Transverse colon (tissue), 4 donors: Measurements from ENCODE around the gene LYPD6B.

Source experiments
- EP300 ChIP-seq: sonication (generic); formaldehyde crosslinking; IDR thresholded peaks from one replicate; pipeline ENCODE4 v1.6.1; 2017; ENCODE audit warnings: antibody characterized with exemption, low read depth
- POLR2A ChIP-seq: fragments of 450-650 bp; IDR thresholded peaks from one replicate; pipeline ENCODE4 v1.6.1; 2016; ENCODE audit warnings: antibody characterized with exemption, mild to moderate bottlenecking, moderate library complexity
- POLR2AphosphoS5 ChIP-seq, 3 donors: sonication (generic); formaldehyde crosslinking; IDR thresholded peaks; one replicate each; pipeline ENCODE4 v1.6.1; 2016; ENCODE audit warnings: antibody characterized with exemption in 3 of 3
- TF ChIP-seq, protein P1 (sequence below), 5 experiments: fragments of 200-600 bp in 3 of 5; fragments of 450-650 bp in 2 of 5; sonication (generic) in 3 of 5; IDR thresholded peaks; 1 replicate in 2 of 5; 2 replicates in 3 of 5; pipeline ENCODE4 v1.5.1; 2016 to 2017; ENCODE audit warnings: antibody characterized with exemption in 5 of 5, inconsistent platforms in 3 of 5, mild to moderate bottlenecking in 2 of 5, moderate library complexity in 1 of 5

GRCh38 chr2:149005471-149006077 is 32.9 kb upstream of the LYPD6B start:
- TF ChIP-seq, protein P1, sequence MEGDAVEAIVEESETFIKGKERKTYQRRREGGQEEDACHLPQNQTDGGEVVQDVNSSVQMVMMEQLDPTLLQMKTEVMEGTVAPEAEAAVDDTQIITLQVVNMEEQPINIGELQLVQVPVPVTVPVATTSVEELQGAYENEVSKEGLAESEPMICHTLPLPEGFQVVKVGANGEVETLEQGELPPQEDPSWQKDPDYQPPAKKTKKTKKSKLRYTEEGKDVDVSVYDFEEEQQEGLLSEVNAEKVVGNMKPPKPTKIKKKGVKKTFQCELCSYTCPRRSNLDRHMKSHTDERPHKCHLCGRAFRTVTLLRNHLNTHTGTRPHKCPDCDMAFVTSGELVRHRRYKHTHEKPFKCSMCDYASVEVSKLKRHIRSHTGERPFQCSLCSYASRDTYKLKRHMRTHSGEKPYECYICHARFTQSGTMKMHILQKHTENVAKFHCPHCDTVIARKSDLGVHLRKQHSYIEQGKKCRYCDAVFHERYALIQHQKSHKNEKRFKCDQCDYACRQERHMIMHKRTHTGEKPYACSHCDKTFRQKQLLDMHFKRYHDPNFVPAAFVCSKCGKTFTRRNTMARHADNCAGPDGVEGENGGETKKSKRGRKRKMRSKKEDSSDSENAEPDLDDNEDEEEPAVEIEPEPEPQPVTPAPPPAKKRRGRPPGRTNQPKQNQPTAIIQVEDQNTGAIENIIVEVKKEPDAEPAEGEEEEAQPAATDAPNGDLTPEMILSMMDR (IDR thresholded peaks at IDR 0.05): no peak
- no peak for TF ChIP-seq POLR2A
- TF ChIP-seq EP300: no peak
- no peak for TF ChIP-seq POLR2AphosphoS5 (IDR thresholded peaks at IDR 0.05)
